CD1c-positive myeloid dendritic cell (primary cell): ENCODE measurements around the gene TSPAN18.

Experiments used
- DNase-seq: peaks from one replicate; pipeline ENCODE4 v3.0.0-alpha.2; 2016; ENCODE audit errors: extremely low spot score

The TSPAN18 gene

GRCh38 chr11:44889266-44889665 is 162.5 kb downstream of the TSPAN18 start:
- DNase-seq, result no peak

DNA sequence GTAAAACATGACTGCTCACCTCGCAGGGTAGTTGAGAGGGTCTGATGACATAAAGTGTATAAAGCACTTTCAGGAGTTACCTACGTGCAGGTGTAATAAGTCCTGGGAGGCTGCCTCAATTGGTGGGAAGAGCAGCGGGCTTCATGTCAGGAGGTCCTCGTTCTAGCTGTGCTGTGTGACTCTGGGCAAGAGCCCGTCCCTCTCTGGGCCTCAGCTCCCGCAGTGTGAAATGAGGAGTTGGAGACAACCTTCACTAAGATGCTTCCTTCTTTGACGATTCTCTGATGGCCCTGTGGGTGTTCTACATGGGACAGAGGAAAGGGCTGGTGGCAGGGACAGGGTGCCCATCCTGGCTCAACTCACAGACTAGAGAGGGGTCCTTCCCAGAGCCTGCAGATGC is 166.1 kb downstream of the TSPAN18 start:
- no peak for DNase-seq

DNA sequence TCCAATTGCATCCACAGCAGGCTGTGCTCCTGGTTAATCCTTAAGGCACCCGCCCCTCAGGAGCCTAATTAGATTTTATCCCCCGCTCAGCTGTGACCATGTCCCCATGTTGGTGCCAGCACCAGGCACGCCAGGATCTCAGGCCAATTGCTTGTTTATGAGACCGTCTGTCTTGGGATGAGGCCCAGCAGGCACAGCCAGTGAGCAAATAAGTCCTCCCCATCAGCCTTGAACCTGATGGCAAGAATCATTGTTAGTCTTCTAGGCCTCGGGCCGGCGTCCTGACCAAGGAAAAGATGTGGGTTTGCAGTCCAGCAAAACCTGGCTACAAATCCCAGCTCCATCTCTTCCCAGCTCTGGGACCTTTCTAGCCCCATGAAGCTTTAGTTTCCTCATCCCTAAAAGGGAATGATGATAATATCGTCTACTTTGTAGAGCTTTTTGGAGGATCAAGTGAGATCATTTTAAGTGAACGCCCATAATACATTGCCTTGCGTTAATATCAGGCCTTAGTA is 166.6 kb downstream of the TSPAN18 start:
- DNase-seq, result no peak

DNA sequence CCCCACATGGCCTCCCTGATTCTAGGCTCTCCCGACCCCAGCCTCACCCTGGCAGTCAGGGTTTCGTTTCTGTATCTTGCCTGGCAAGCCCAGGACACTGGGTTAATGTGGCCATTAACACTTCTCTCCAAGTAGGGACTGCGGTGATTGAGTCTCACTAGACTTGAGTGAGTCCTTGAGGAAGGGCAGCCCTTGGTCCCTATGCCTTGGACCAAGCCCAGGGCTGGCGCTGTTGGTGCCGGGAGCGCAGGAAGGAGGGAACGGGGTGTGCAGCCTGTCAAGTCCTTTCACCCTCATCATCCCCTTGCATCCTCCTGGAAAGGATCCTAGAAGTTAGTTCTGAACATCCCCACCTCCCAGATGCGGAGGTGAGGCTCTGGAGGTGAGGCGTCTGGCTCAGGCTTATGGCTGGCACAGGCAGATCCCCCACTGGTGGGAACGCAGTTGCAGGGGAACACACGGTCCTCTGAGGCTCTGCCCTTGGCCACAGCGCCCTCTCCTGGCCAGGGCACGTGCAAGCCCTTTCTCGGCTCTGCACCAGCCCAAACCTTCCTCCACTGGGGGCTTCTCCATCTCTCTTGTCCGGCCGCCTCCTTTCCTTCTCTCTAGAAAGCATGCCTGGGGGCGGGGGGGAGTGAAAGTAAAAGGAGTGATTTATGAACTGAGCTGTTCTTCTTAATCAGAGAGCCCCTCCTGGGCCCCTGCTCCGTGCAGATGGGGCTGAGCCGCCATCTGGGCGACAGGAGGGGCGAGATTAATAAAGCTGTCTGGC is 167.3 kb downstream of the TSPAN18 start:
- peak; percentile 67 for DNase-seq

- DNase-seq, result peak; percentile 52
Measured at GRCh38 chr11:44899959-44900358, 173.2 kb downstream of the TSPAN18 start.

DNA sequence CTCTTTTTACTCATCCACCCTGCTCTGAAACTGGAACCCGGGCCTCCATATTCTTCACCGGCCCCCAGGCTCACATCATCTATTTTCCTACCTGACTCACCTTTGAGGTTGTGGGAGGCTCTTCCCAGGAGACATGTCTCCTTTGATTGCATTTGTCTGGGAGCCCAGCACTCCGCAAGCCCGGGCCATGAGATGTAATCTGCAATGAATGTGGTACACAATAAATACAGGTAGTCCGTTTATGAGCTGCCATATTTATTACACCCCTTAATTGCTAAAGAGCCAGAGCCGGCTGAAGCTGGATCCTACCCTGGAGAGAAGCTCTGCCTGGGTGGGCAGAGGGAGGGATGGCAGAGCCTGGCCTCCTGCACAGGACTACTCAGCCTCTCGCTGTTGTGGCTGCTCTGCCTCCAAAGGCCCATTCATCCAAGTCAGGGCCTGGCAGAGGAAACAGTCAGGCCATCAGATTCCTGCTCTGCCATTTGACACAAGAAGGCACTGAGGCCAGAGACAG is 174.4 kb downstream of the TSPAN18 start:
- DNase-seq, result no peak

DNA sequence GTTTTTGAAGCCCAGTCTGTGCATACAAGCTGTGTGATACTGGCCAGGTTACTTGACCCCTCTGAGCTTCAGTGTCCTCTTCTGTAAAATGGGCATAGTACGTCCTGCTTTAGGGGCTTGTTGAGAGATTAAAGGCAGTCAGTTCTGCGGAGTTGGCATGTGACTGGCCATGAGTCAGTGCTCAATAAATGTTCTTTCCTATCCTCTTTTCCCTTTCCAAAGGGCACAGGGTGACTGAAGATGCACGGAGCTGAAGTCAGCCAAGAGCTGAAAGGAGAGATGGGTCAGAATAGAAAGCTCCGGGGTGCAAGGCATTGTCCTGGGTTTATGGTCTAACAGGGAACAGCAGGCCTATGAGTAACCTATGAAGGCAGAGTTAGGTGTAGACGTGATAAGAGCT is 175.0 kb downstream of the TSPAN18 start:
- no peak for DNase-seq

DNA sequence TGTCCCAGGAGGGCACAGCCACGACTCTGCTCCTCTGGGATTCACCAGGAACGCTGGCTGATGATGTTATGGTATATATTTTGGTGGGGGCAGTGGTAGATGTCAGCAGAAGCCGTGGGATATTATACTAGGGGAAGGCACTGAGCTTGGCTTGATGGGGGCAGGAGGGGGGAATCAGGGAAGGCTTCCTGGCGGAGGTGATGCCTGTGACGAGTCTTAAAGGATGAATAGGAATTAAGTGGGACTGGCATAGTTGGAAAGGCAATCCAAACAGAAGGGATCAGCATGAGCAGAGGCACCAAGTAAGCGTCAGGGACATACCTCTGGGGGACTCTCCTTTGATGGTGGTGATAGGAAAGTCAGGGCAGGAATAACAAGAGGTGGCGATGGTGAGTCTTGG is 176.3 kb downstream of the TSPAN18 start:
- no peak for DNase-seq

- DNase-seq, result no peak
Measured at GRCh38 chr11:44903518-44903917, 176.8 kb downstream of the TSPAN18 start.

DNA sequence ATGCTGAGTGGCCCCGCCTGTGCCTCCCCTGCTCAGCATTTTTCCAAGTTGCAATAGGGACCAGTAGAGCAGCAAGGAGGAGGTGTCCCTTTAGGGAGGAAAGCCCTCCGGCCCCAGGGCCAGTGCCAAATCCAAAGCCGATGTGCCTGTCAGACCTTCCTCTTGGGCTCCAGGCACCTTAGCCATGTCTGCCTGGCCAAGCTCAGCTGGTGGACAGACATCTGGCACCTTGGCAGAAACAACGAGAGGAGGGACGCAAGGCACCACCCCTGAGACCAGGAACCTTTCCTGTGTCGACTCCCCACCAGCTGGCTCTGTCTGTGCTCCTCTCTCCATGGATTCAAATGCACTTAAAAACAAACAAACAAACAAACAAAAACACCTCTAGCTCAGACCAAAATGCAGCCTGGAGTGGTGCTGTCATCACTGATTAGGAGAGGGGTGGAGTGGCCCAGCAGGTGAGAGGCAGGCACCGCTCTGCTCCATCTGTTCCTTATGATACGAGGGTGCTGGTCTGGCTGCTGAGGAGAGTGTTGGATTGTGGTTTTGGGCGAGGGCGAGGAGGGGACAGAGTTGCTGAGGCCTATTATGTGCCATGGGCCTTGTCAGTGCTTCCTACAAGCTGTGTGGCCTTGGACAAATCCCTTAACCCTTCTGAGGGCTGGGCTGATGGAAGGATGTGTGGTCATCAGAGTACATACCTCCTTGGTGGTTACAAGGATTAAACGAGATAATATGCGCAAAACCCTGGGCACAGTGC is 177.7 kb downstream of the TSPAN18 start:
- DNase-seq, result no peak

DNA sequence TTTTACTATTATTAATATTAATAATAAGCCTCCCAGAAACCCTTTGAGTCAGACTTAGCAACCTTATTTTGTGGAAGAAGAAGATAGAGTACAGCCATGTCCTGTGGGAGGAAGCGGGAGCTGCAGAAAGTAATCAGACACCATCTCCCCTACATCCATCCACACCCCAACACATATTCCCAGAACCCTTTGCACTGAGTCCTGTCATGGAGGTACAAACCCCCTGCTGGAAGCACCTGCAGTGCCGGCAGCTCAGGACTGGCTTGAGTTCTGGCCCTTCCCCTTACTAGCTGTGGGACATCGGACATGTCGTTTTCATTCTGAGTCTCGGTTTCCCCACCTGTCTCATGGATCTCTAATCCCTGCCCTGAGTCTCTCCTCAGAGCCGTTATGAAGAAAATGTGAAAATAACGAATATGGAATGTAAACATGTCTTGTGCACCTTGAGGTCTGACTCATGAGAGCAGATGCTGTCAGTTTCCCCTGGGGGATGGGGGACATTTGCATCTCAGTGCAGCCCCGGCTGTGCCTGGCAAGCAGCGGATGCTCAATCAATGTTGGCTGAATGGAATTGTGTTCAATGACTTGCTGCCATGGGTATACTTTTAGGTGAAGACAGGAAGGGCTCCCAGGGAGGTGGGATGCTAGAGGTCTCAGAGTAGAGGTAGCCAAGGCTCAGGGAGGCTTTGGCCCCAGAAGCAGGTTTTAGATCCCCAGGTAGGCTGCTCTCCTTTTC is 178.5 kb downstream of the TSPAN18 start:
- no peak for DNase-seq

- no peak for DNase-seq
Measured at GRCh38 chr11:44906649-44907048, 179.9 kb downstream of the TSPAN18 start.

GRCh38 chr11:44909557-44909956 is 182.8 kb downstream of the TSPAN18 start:
- no peak for DNase-seq

GRCh38 chr11:44910591-44910990 is 183.8 kb downstream of the TSPAN18 start:
- DNase-seq, result no peak

DNA sequence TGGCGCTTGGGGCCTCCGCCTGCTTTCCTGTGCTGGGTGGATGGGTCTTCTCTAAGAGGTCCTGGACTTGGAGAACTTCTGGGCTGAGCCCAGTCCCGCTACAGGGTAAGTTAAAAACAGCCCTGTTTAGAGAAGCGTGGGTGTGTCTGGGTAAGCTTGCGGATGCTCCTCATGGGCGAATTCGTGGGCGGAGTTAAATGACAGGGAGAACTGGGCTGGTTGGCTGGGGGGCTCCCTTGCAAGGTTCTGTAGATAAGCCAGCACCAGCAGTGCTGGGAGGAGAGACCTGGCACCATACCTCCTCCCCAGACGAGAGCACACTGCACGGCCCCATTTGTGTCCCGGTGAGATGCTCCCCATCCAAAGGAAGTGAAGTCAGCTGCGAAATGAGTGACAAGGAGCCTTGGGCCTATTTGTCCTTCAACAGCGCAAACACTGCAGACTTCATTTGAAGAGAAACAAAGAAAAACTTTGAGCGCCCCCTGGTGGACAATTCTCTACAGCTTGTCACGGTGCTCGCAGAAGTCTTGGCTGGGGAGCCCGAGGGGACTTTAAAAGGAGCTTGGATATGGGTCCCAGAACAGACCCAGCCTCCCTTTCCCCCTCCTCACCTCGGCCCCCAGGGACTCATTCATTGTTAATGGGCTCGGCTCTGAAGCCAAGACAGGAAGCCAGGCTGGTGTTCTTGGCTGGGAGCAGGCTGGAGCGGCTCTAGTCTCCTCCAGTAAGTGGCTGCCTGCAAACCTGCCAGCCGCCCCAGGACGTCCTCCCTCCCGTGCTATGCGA is 184.5 kb downstream of the TSPAN18 start:
- DNase-seq, result peak; percentile 90

GRCh38 chr11:44912270-44912987 is 185.7 kb downstream of the TSPAN18 start:
- peak; percentile 31 for DNase-seq

DNA sequence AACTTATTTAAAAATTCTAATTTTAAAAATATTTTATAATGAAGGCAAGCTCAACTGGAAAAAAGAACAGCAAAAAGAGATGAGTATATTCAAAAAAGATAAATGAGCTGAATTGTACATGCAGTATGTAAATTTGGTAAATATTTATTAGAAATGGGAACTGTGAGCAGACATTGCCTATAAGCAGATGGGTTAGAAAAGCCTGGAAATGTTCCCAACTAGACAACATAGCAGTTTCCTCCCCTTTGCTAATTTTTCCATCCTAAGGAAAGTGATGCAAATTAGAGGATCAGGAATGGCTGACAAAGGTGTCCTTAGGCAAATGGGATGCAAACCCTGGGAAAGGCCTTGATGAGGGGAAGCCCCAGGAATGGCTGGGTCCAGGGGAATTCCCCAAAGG is 186.7 kb downstream of the TSPAN18 start:
- DNase-seq, result no peak

DNA sequence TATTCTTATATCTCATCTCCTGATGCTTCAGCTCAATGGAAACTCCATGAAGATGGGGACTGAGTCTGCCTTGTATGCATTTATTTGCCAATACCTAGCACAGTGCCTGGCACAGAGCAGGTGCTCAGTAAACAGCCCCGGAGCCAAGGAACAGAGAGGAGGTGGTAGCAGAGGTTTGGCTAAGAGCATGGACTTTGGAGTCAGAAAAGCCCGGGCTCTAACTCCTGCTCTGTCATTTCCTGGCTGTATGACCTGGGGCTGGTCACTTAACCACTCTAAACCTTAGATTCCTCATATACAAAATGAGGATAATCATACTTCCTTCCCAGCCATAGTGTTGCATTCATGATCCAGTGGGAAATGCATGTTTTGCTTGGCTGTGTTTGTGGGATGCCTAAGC is 187.3 kb downstream of the TSPAN18 start:
- DNase-seq, result no peak

- DNase-seq, result no peak
Measured at GRCh38 chr11:44915004-44915403, 188.2 kb downstream of the TSPAN18 start.

DNA sequence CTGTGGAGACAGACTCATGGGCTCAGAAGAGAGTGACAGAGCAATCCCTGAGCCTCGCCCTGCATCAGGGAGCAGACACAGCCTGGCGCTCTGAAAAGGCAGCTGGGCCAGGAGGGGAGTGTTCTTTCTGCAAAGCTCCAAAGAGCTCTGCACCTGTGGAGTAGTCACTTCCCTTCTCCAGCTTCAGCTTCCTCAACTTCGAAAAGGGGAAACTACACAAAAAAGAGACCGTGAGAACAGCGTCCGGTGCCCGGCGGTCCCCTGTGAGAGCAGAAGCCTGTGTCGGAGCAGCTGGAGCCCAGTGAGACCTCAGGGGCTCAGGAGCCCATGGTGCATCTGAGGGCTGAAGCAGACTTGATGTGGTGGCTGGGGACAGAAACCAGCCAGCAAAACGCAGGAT is 188.9 kb downstream of the TSPAN18 start:
- peak; percentile 73 for DNase-seq

DNA sequence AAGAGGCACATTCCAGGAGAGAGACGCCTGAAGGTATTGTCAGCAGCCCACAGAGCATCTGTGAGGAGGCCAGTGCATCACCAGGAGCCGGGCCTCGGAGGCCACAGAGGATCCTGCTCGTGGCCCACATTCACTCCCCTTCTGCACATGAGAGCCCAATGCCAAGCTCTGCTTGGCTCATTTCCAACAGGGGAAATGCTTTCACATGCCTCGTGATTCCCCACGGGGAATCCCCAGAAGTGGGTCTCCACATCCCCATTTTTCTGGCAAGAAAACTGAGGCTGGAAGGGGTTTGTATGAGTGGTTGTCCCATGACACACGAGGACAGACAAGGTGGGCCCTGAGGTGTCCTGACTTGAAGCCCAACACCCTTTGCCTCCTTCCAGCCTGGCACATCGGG is 189.6 kb downstream of the TSPAN18 start:
- peak; percentile 39 for DNase-seq
